GM11168 (cell line): ENCODE results near the gene ZNF428.
"Not testable (repeated sequence)": the region's sequence is repeated elsewhere in the genome, so short reads cannot be mapped to it uniquely, and the experiment has no call there.

Experiments
- in situ Hi-C: fragments of 300-500 bp; cut with MboI; formaldehyde crosslinking; loops from one replicate; pipeline ENCODE4 v1.12.0; 2022; ENCODE audit warnings: low sequenced_read_pairs; ENCODE audit not compliant: unreplicated experiment

Gene ZNF428

GRCh38 chr19:43619262-43620060, at the start of gene ZNF428:
Gene ZNF428, minus strand, starts transcription at chr19:43619629. Its CDS starts 5,325 bp downstream, at chr19:43614304.
- in situ Hi-C loops: no loop called here

GRCh38 chr19:43668406-43669109, 49.1 kb upstream of the ZNF428 start:
- in situ Hi-C loops: no loop called here

DNA sequence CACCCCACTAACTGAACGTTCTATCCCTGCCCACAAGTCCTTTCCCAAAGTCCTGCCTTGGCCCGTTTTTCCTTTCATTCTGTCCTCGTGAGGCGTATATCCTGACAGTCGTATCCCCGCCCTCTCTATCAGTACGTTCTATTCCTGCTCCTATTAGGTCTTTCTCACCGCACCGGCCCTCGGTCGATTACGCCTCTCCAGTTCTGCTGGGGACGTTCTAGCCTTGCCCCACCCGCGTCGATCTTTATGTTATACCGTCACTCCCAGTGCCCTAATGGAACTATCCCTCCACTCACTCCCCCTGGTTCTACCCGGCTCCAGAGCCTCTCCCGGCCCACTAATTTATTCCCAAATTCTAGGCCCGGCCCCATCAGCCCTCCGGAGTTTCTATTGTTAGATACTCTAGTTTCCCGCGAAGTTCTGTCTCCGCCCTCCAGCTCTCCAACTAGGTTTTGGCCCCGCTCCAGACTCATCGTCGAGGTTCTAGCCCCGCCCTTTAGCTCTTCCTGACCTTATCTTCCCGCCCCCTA, 48.5 kb upstream of the ZNF428 start:
- in situ Hi-C loops: no loop called here

DNA sequence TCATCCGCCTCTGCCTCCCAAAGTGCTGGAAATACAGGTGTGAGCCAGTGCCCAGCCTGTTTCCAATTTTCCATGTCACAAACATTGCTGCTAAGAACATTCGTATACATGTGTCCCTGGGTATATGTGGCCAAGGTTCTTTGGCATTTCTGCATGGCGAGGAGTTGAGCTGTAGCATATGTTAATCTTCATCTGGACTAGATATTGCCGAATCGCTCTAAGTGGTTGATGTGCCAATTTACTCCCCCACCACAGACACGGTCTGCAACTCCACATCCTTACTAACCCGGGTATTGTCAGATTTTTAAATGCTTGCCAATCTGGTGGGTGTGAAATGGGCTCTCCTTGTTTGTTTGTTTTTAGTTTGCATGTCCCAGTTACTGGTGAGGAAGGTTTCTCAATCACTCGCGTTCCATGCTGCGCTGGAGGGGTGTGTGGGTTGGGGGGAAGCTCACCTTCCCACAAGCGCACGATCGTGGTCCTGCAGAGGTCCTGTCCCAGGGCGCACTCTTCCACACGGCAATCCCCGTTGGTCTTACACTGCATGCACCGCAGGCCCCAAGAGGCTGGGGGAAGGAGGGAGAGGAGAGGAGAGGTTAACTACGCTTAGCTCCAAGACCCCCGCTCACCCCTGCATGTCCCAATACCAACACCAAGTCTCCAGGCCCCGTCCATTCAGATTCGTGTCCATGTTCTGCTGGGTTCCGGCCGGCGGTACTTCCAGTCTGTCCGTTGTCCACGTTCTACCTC, 47.9 kb upstream of the ZNF428 start:
- in situ Hi-C loops: no loop called here

DNA sequence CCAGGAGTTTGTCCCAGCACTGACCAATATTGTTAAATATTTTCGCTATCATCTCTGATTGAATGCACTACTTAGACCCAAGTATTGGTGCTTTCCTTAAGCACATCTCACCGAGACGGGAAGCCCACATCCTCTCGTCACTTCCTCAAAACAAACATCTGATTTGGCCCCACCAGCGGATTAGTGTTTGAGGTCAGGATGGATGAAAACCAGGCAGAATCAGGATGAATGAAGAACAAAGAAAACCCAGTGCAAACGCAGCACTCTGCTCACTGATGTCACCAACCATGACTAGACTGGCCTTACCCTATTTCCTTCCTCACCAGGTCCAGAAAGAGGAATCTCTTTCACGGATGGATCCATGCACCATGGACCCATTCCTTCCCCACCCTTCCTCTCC, 44.6 kb upstream of the ZNF428 start:
- in situ Hi-C loops: no loop called here

GRCh38 chr19:43662487-43662886, 43.1 kb upstream of the ZNF428 start:
- in situ Hi-C loops: no loop called here

- in situ Hi-C loops: no loop called here
Observed at GRCh38 chr19:43660971-43661360, 41.5 kb upstream of the ZNF428 start.

DNA sequence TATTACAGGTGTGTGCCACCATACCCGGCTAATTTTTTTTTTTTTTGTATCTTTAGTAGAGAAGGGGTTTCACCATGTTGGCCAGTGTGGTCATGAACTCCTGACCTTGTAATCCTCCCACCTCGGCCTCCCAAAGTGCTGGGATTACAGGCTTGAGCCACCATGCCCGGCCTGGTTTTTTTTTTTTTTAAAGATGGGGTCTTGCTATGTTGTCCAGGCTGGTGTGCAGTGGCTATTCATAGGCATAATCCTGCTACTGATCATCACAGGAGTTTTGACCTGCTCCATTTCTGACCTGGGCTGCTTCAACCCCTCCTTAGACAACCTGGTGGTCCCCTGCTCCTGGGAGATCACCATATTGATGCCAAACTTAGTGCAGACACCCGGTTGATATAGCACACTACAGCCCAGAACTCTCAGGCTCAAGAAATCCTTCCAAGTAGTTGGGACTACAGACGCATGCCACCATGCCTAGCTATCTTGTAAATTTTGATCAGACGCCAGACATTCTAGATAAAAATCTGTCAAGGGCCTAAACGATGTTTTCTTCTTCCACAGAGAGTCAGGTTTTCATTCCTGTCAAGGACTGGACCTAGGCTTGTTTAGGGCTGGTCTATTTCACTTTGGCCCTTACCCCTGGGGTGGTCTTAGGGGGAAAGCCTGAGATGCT, 41.0 kb upstream of the ZNF428 start:
- in situ Hi-C loops: no loop called here

DNA sequence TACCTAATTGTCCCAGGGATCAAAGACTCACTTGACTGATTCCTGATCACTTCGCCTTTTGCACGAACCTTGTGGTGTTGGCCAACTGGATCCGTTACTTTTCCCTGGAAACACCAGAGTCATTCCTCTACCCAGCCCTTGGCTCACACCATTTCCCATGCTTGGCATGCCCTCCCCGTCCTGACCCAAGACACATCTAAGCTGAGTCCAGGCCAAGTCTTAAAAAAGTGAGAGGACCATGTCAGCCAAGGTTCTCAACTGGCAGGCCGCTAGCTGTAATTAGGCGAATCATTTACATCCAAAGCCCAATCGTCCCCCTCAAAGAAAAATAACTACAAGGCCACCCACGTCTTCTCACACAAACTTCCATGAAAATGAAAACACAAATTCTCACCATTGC, 39.1 kb upstream of the ZNF428 start:
- in situ Hi-C loops: no loop called here

- in situ Hi-C loops: no loop called here
Observed at GRCh38 chr19:43658001-43658400, 38.6 kb upstream of the ZNF428 start.

DNA sequence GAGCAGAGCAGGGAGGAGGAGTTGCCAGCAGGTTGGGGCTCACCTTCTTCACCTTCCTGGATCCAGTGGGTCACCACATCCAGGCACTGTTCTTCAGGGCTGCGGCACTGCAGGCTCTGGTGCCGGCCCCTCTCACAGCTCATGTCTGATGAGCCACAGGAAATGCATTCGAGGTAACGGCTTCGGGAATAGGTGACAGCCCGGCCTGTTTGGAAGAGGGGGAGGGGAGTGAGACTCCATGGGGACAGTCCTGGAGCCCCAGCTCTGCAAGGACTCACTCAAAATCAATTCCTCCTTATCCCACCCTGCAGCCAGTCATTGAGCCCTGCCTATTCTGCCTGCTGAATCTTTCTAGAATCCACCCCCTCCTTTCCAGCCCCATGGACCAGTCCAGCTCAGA, 37.0 kb upstream of the ZNF428 start:
- in situ Hi-C loops: no loop called here

- in situ Hi-C loops: no loop called here
Observed at GRCh38 chr19:43652546-43652874, 33.1 kb upstream of the ZNF428 start.

- in situ Hi-C loops: no loop called here
Observed at GRCh38 chr19:43651758-43652545, 32.5 kb upstream of the ZNF428 start.

DNA sequence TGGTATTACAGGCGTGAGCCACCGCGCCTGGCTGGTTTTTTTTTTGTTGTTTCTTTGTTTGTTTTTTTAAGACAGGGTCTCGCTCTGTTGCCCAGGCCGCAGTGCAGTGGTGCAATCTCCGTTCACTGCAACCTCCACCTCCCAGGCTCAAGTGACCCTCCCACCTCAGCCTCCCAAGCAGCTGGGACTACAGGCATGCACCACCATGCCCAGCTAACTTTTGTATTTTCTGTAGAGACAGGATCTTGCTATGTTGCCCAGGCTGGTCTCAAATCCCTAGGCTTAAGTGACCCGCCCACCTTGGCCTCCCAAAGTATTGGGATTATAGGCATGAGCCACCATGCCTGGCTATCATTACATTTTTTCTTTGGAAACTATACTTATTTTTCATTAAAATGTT, 30.8 kb upstream of the ZNF428 start:
- in situ Hi-C loops: not testable (repeated sequence)

DNA sequence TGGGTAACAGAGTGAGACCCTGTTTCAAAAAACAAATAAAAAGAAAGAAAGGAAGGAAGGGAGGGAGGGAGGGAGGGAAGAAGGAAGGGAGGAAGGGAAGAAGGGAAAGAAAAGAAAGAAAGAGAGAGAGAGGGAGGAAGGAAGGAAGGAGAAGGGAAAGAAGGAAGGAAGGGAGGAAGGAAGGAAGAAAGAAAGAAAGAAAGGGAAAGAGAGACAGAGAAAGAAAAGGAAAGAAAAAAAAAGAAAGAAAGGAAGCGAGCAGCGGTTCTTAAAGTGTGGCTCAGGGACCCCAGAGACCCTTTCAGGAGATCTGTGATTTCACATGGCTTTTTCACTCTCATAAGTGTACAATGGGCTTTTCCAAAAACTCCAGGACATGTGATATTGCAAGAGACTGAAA, 30.1 kb upstream of the ZNF428 start:
- in situ Hi-C loops: no loop called here

DNA sequence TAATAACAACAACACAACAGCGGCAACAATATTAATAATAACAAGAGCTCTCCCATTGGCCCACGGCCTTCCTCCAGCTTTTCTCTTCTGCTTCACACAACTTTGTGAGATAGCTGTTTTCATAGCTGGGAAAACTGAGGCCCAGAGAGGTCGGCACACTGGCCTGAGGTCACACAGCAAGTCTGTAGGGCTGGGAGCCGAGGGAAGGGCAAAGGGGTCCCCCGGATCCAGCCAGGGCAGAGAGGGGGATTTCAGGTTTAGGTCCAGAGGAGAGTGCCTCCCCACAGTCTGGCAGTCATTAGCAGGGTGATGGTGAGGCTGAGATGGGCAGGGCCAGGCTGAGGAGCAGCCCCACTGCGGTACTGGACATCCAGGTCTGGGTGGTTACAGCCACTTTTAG, 29.2 kb upstream of the ZNF428 start:
- in situ Hi-C loops: no loop called here

DNA sequence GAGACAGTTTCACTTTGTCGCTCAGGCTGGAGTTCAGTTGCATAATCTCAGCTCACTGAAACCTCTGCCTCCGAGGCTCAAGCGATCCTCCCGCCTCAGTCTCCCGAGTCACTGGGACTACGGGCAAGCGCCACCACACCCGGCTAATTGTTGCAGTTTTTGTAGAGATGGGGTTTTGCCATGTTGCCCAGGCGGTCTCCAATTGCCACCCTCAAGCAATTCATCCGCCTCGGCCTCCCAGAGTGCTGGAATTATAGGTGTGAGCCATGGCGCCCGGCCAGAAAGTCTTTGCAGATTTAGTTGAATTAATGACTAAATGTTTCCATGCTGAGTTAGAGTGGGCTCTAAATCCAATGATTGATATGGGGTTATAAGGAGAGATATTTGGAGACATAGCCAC, 24.8 kb upstream of the ZNF428 start:
- in situ Hi-C loops: no loop called here

GRCh38 chr19:43643326-43643725, 23.9 kb upstream of the ZNF428 start:
- in situ Hi-C loops: no loop called here

DNA sequence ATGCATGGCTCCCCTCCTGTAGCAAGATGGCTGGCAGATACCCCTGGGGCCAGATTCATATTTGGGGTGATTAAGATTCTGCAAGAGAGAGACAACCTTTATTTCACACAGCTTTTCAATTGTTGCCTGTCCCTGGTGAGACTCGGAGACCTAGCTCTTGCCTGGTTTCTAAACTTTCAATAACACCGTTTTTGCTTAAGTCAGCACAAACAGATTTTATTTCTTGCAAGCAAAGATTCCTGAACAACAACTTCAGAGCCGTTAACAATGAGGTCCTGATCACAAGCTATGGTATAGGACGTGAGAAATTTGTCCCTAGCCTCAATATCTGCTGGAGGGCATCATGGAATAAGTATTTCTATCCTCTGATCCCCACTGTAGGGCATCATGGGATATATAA, 23.1 kb upstream of the ZNF428 start:
- in situ Hi-C loops: no loop called here

GRCh38 chr19:43641333-43641732, 21.9 kb upstream of the ZNF428 start:
- in situ Hi-C loops: no loop called here
